WERI-Rb-1 (cell line): Measurements from ENCODE around the gene UBL3.

Experiments used
- DNase-seq: peaks from one replicate; pipeline ENCODE4 v3.0.0-alpha.2; 2020
- H3K27ac ChIP-seq: fragments of 250-450 bp; sonication (Bioruptor Pico); 2 replicates; pipeline ENCODE4 v1.5.1; 2020; ENCODE audit warnings: mild to moderate bottlenecking, moderate library complexity
- H3K27me3 ChIP-seq: fragments of 250-450 bp; sonication (Bioruptor Pico); 2 replicates; pipeline ENCODE4 v1.5.1; 2021; ENCODE audit warnings: mild to moderate bottlenecking, low read depth, moderate library complexity; ENCODE audit not compliant: insufficient read depth, severe bottlenecking
- H3K36me3 ChIP-seq: fragments of 250-450 bp; sonication (Bioruptor Pico); 2 replicates; pipeline ENCODE4 v1.5.1; 2020; ENCODE audit warnings: mild to moderate bottlenecking, moderate library complexity
- H3K4me3 ChIP-seq: 2 replicates; pipeline ENCODE4 v1.5.1; 2011; ENCODE audit warnings: low read depth, mild to moderate bottlenecking, control low read depth, low read length
- H3K9me3 ChIP-seq: fragments of 250-450 bp; sonication (Bioruptor Pico); 2 replicates; pipeline ENCODE4 v1.5.1; 2021; ENCODE audit warnings: mild to moderate bottlenecking, moderate library complexity; ENCODE audit not compliant: severe bottlenecking
- CTCF ChIP-seq: IDR thresholded peaks from 2 replicates; pipeline ENCODE4 v1.5.1; 2011; ENCODE audit warnings: low read depth, mild to moderate bottlenecking, control low read depth, inconsistent platforms, low read length

The UBL3 gene

DNA sequence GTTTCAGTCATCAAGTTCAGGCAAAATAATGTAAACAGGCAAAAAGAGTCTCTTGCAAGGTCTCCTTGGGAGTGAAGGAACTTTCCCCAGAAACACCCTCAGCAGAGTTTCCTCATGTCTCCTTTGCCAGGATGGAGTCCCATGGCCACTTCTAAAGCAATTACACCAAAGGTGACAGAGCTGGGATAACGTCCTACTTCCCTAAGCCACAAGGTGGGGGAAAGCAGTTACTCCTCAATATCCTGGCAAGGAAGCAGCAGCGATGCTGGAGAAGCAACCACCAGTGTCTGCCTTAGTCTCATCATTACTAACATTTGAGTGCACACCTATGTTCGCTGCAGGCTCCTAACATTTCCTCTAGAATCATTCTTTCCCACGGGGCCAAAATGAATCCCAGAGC, 88.6 kb downstream of the UBL3 start:
- H3K4me3 ChIP-seq, result no peak overlapping the region
- H3K9me3 ChIP-seq, result no peaks in the 10 kb centered on the region
- no peak overlapping the region for H3K27ac ChIP-seq
- H3K27me3 ChIP-seq, result no peaks in the 10 kb centered on the region
- no peak for DNase-seq
- H3K36me3 ChIP-seq, result no peaks in the 10 kb centered on the region
- TF ChIP-seq CTCF, result no peak

GRCh38 chr13:29761160-29761559, 89.3 kb downstream of the UBL3 start:
- Histone ChIP-seq H3K9me3 (no peaks in the 10 kb centered on the region), H3K27ac (no peak overlapping the region), H3K4me3 (no peak overlapping the region), H3K36me3 (no peaks in the 10 kb centered on the region), H3K27me3 (no peaks in the 10 kb centered on the region)
- DNase-seq, result no peak
- TF ChIP-seq CTCF, result no peak

DNA sequence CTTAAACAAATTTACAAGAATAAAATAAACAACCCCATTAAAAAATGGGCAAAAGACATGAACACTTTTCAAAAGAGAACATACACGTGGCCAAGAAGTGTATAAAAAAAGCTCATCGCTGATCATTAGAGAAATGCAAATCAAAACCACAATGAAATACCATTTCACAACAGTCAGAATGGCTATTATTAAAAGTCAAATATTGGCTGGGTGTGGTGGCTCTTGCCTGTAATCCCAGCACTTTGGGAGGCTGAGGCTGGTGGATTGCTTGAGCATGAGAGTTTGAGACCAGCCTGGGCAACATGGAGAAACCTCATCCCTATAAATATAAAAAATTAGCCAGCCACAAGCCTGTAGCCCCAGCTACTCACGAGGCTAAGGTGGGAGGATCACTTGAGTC, 89.9 kb downstream of the UBL3 start:
- H3K9me3 ChIP-seq, result no peaks in the 10 kb centered on the region
- DNase-seq, result no peak
- no peaks in the 10 kb centered on the region for H3K36me3 ChIP-seq

DNA sequence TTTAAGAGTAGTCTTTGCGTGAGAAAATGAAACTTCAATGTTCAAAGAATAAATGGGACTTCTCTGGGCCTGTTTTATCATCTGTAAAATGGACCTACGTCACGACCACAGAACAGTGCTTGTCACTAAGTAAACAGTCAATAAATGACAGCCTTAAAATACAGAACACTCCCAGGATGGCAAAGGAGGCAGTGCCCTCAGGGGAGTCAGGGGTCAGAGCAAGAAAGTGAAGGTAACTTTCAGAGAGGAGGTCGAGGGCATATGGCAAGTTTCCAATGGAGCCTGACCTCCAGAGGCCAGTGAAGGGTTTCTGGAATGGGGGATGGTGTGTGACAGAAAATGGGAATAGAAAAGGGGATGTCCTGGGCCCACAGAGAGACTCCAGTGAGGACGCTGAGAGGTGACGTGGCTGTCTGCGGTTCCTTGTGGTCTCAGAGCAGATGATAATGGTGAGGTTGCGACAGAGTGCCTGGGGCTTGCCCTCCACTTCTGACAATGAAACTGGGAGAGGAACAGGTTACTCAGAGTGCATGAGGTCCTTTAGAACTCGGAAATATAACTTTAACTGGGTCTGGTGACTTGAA, 91.8 kb downstream of the UBL3 start:
- no peak overlapping the region for H3K27ac ChIP-seq
- no peak overlapping the region for H3K4me3 ChIP-seq
- DNase-seq, result no peak
- no peaks in the 10 kb centered on the region for H3K9me3 ChIP-seq
- no peak for TF ChIP-seq CTCF
- H3K27me3 ChIP-seq, result no peaks in the 10 kb centered on the region
- H3K36me3 ChIP-seq, result no peaks in the 10 kb centered on the region

More for the DNA sequence above, 89.9 kb downstream of the UBL3 start:
- no peak for TF ChIP-seq CTCF
- Histone ChIP-seq H3K4me3 (no peak overlapping the region), H3K27ac (no peak overlapping the region), H3K27me3 (no peaks in the 10 kb centered on the region)

DNA sequence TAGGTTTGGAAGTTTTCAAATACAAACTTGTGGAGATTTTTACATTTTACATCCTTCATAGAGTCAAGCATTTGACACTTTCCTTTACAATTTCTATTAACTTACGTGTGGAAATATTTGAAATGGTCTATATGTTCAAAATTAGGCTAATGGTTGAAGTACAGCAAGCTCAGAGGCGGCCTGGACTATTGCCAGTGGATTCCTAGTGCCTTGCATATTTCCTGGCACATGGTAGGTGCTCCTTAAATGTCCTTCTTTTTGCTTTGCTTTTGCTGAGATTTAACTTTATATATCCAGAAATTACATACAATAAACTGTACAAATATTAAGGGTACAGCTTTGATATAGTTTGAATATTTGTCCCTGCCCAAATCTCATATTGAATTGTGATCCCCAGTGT, 93.9 kb downstream of the UBL3 start:
- H3K36me3 ChIP-seq, result no peaks in the 10 kb centered on the region
- no peak for DNase-seq
- H3K27me3 ChIP-seq, result no peaks in the 10 kb centered on the region
- H3K27ac ChIP-seq, result no peak overlapping the region
- no peak overlapping the region for H3K4me3 ChIP-seq
- no peaks in the 10 kb centered on the region for H3K9me3 ChIP-seq
- TF ChIP-seq CTCF, result no peak

DNA sequence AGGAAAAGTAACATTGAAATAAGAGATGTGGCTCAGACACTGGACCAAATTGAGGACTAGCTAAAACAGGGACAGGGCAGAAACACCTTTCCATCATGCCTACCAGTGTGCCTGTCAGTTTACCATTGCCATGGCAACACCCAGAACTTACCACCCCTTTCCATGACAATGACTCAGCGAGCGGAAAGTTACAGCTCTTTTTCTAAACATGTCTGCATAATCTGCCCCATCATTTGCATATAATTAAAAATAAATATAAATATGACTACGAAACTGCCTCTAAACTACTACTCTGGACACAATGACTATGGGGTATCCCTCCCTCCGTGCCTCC, 96.0 kb downstream of the UBL3 start:
- Histone ChIP-seq H3K36me3 (no peaks in the 10 kb centered on the region), H3K4me3 (no peak overlapping the region), H3K9me3 (no peaks in the 10 kb centered on the region), H3K27me3 (no peaks in the 10 kb centered on the region), H3K27ac (no peak overlapping the region)
- no peak for DNase-seq
- TF ChIP-seq CTCF, result no peak
